Lung (tissue), 12 donors: Measurements from ENCODE around the gene PCIF1. TPM values are rescaled to one million over a fixed set of nuclear protein-coding genes. Genes with fewer than 3 reads are reported as not detected.

Experiments
- ATAC-seq: fragments of 200-7000 bp; cut with Tn5 transposase; one replicate; pipeline ENCODE4 v1.9.1; 2020; ENCODE audit warnings: moderate number of reproducible peaks; ENCODE audit not compliant: insufficient read depth, low FRiP score
- DNase-seq, 3 donors: peaks; one replicate each; pipeline ENCODE4 v3.0.0-alpha.2; 2013 to 2017
- H3K27ac ChIP-seq, 2 donors: one replicate each; pipeline ENCODE4 v1.5.1; 2013; ENCODE audit warnings: mild to moderate bottlenecking in 2 of 2, moderate library complexity in 2 of 2, control low read depth in 1 of 2, inconsistent platforms in 1 of 2, low read depth in 1 of 2, low read length in 1 of 2
- H3K27me3 ChIP-seq, 3 donors: one replicate each; pipeline ENCODE4 v1.5.1; 2013; ENCODE audit warnings: low read length in 2 of 3; ENCODE audit not compliant: control insufficient read depth in 3 of 3, insufficient read depth in 3 of 3
- H3K36me3 ChIP-seq, 4 donors: one replicate each; pipeline ENCODE4 v1.5.1; 2013; ENCODE audit warnings: low read length in 4 of 4, mild to moderate bottlenecking in 1 of 4, moderate library complexity in 1 of 4; ENCODE audit not compliant: control insufficient read depth in 4 of 4, insufficient read depth in 4 of 4
- H3K4me1 ChIP-seq, 5 donors: one replicate each; pipeline ENCODE4 v1.5.1; 2013; ENCODE audit warnings: low read length in 5 of 5, mild to moderate bottlenecking in 2 of 5, moderate library complexity in 1 of 5; ENCODE audit not compliant: control insufficient read depth in 5 of 5, insufficient read depth in 5 of 5
- H3K4me3 ChIP-seq: one replicate; pipeline ENCODE4 v1.5.1; 2013; ENCODE audit warnings: mild to moderate bottlenecking, control low read depth, moderate library complexity
- H3K9ac ChIP-seq, 2 donors: one replicate each; pipeline ENCODE4 v1.5.1; 2013; ENCODE audit warnings: low read length in 2 of 2, control low read depth in 1 of 2; ENCODE audit not compliant: insufficient read depth in 1 of 2
- H3K9me3 ChIP-seq, 4 donors: one replicate each; pipeline ENCODE4 v1.5.1; 2013; ENCODE audit warnings: low read length in 3 of 4, mild to moderate bottlenecking in 1 of 4, moderate library complexity in 1 of 4; ENCODE audit not compliant: control insufficient read depth in 4 of 4, insufficient read depth in 3 of 4
- WGBS, 2 donors: extraction: QIAGEN DNeasy Blood & Tissue Kit; methylation state at CpG; one replicate each; pipeline ENCODE4 v1.1.7; 2013; 5-methylcytosine and 5-hydroxymethylcytosine counted together
- polyA plus RNA-seq, 2 donors: library from polyadenylated mRNA; stranded (reverse); fragments of 200-250 nt; gene quantifications; one replicate each; pipeline ENCODE4 v1.2.1, GENCODE V29; 2013
- total RNA-seq, 2 donors: library from RNA; depleted of rRNA in 1 of 2; stranded (reverse); fragments of >200 nt in 1 of 2; gene quantifications; one replicate each; pipeline ENCODE4 v1.2.1, GENCODE V29; 2014 to 2021
- TF ChIP-seq, protein P1 (sequence below): IDR thresholded peaks from 2 replicates; pipeline ENCODE4 v1.5.1; 2012; ENCODE audit warnings: mild to moderate bottlenecking; ENCODE audit errors: control extremely low read depth, extremely low read depth
- donor health status: control.
- donor health status: control.
- donor health status: Bipolar disorder and iron deficiency.
- donor health status: healthy.
- donor health status: DM: yes; HTN: yes; CAD: no.

Gene PCIF1
- total and polyA plus RNA-seq, 4 donors: 27.7 to 48.1 (median 32.0) TPM

- ATAC-seq (no peak), DNase-seq (no peak)
- TF ChIP-seq, protein P1, sequence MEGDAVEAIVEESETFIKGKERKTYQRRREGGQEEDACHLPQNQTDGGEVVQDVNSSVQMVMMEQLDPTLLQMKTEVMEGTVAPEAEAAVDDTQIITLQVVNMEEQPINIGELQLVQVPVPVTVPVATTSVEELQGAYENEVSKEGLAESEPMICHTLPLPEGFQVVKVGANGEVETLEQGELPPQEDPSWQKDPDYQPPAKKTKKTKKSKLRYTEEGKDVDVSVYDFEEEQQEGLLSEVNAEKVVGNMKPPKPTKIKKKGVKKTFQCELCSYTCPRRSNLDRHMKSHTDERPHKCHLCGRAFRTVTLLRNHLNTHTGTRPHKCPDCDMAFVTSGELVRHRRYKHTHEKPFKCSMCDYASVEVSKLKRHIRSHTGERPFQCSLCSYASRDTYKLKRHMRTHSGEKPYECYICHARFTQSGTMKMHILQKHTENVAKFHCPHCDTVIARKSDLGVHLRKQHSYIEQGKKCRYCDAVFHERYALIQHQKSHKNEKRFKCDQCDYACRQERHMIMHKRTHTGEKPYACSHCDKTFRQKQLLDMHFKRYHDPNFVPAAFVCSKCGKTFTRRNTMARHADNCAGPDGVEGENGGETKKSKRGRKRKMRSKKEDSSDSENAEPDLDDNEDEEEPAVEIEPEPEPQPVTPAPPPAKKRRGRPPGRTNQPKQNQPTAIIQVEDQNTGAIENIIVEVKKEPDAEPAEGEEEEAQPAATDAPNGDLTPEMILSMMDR: no peak
Measured at GRCh38 chr20:45959956-45960630, 25.6 kb downstream of the PCIF1 start.

DNA sequence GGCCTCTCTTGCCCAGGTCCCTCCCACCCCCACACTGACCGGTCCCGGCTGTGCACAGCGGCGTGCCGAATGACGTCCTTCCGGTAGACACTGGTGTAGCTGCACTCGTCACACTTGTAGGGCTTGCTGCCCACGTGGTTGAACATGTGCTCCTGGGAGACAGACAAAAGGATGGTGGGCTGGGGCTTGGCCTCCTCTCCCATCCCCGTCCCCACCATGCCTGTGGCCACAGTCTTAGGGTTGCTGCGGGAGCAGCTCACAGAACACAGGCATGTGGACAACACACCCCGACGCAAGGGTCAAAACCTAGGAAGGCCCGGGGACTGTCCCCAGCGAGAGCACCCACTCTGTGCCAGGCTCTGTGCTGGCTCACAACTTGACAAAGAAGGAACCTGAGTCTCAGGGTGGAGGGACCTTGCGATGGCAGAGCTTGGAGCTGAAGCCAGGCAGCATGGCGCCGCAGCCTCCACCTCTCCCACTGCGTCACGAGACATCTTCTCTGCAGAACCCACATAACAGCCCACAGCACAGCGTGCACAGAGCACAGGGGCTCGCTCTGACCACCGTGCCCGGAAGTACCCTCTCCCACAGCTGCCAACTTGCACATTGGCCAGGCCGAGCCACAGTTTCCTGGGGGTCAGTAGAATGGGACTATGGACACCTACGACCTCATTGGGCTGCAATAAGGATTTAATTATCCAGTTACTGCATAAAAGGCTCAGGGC is 27.7 kb downstream of the PCIF1 start:
- Histone ChIP-seq H3K9me3 (peaks cover 0 to 2% (median 0%) of the 10 kb centered on the region in 4 donors), H3K27ac (no peak overlapping the region), H3K36me3 (peaks cover 41 to 74% (median 51%) of the 10 kb centered on the region in 4 donors), H3K9ac (no peak overlapping the region), H3K4me1 (no peaks in the 10 kb centered on the region), H3K4me3 (no peak overlapping the region), H3K27me3 (no peaks in the 10 kb centered on the region)
- TF ChIP-seq, protein P1: no peak
- no peak for DNase-seq
- 96% methylated on average over 26 of the region's 26 CpGs for WGBS, 2 donors
- no peak for ATAC-seq

More at GRCh38 chr20:45959956-45960630, 25.6 kb downstream of the PCIF1 start:
- 97 to 98% methylated on average over 14 of the region's 14 CpGs for WGBS, 2 donors
- H3K4me3 ChIP-seq: no peak overlapping the region
- no peaks in the 10 kb centered on the region for H3K4me1 ChIP-seq
- no peaks in the 10 kb centered on the region for H3K27me3 ChIP-seq
- no peak overlapping the region for H3K9ac ChIP-seq
- peaks cover 0 to 2% (median 0%) of the 10 kb centered on the region in 4 donors for H3K9me3 ChIP-seq
- H3K36me3 ChIP-seq: peaks cover 39 to 67% (median 47%) of the 10 kb centered on the region in 4 donors
- H3K27ac ChIP-seq: no peak overlapping the region

- DNase-seq (peak in 2 of 3 donors; percentile 57 to 60), ATAC-seq (no peak)
- H3K27me3 ChIP-seq: no peaks in the 10 kb centered on the region
- peaks cover 0 to 5% (median 0%) of the 10 kb centered on the region in 4 donors for H3K9me3 ChIP-seq
- H3K36me3 ChIP-seq: peaks cover 39 to 78% (median 51%) of the 10 kb centered on the region in 4 donors
- H3K4me3 ChIP-seq: no peak overlapping the region
- 86 to 89% methylated on average over 34 of the region's 34 CpGs for WGBS, 2 donors
- TF ChIP-seq, protein P1: no peak
- H3K4me1 ChIP-seq: no peaks in the 10 kb centered on the region
- H3K27ac ChIP-seq: no peak overlapping the region
- no peak overlapping the region for H3K9ac ChIP-seq
Measured at GRCh38 chr20:45963059-45964005, 28.8 kb downstream of the PCIF1 start.
